GM12891 (cell line): ENCODE measurements around the gene LDB1.

ENCODE experiments used
- POLR2A ChIP-seq: IDR thresholded peaks from 2 replicates; pipeline ENCODE4 v1.6.1; 2011; ENCODE audit warnings: low read depth, low read length, control low read depth
- POLR2AphosphoS5 ChIP-seq: IDR thresholded peaks from 2 replicates; pipeline ENCODE4 v1.6.1; 2011; ENCODE audit warnings: low read depth, low read length, control low read depth
- POU2F2 ChIP-seq: IDR thresholded peaks from 2 replicates; pipeline ENCODE4 v1.6.1; 2011; ENCODE audit warnings: low read depth, mild to moderate bottlenecking, control low read depth, low read length, moderate library complexity
- SPI1 ChIP-seq: IDR thresholded peaks from 2 replicates; pipeline ENCODE4 v1.6.1; 2011; ENCODE audit warnings: low read depth, low read length, control low read depth
- TAF1 ChIP-seq: IDR thresholded peaks from 2 replicates; pipeline ENCODE4 v1.6.1; 2011; ENCODE audit warnings: low read depth, low read length, control low read depth

GRCh38 chr10:102102421-102102820 is 17.7 kb downstream of the LDB1 start:
- TF ChIP-seq POLR2AphosphoS5 (no peak), TAF1 (no peak), POLR2A (no peak), POU2F2 (no peak), SPI1 (no peak)
